Measurements from ENCODE around the gene RAPH1.
"Not testable (repeated sequence)": the region's sequence is repeated elsewhere in the genome, so short reads cannot be mapped to it uniquely, and the experiment has no call there.

Gene RAPH1

GRCh38 chr2:203543898-203544328 lies 8.8 kb upstream of the RAPH1 start:
- no peak for DNase-seq

GRCh38 chr2:203540598-203540997 lies 5.5 kb upstream of the RAPH1 start:
- DNase-seq: not testable (repeated sequence)

GRCh38 chr2:203538237-203538636 lies 3.1 kb upstream of the RAPH1 start:
- DNase-seq: not testable (repeated sequence)

GRCh38 chr2:203536586-203536951 lies 1.5 kb upstream of the RAPH1 start:
- DNase-seq: not testable (repeated sequence)

GRCh38 chr2:203535784-203536585 lies 884 bp upstream of the RAPH1 start:
- DNase-seq: no peak

GRCh38 chr2:203534621-203535077 lies 452 bp downstream of the RAPH1 start:
- peak; percentile 19 for DNase-seq

GRCh38 chr2:203533676-203534591 lies 1.2 kb downstream of the RAPH1 start:
- DNase-seq: no peak

GRCh38 chr2:203532957-203533658 lies 2.0 kb downstream of the RAPH1 start:
- DNase-seq: no peak

GRCh38 chr2:203527719-203528118 lies 7.4 kb downstream of the RAPH1 start:
- DNase-seq: no peak

- DNase-seq: not testable (repeated sequence)
These were observed 21.8 kb downstream of the RAPH1 start for GRCh38 chr2:203513268-203513667.

GRCh38 chr2:203510941-203511305 lies 24.2 kb downstream of the RAPH1 start:
- no peak for DNase-seq

GRCh38 chr2:203510256-203510940 lies 24.7 kb downstream of the RAPH1 start:
- no peak for DNase-seq

GRCh38 chr2:203503460-203503859 lies 31.6 kb downstream of the RAPH1 start:
- not testable (repeated sequence) for DNase-seq

GRCh38 chr2:203501873-203502272 lies 33.2 kb downstream of the RAPH1 start:
- DNase-seq: no peak

- DNase-seq: no peak
These were observed 34.1 kb downstream of the RAPH1 start for GRCh38 chr2:203500951-203501350.

GRCh38 chr2:203500297-203500696 lies 34.8 kb downstream of the RAPH1 start:
- DNase-seq: no peak

- no peak for DNase-seq
These were observed 36.9 kb downstream of the RAPH1 start for GRCh38 chr2:203498161-203498560.

GRCh38 chr2:203492965-203493364 lies 42.1 kb downstream of the RAPH1 start:
- no peak for DNase-seq

GRCh38 chr2:203490391-203490790 lies 44.7 kb downstream of the RAPH1 start:
- no peak for DNase-seq

GRCh38 chr2:203489531-203489930 lies 45.6 kb downstream of the RAPH1 start:
- no peak for DNase-seq

GRCh38 chr2:203484266-203485112 lies 50.6 kb downstream of the RAPH1 start:
- no peak for DNase-seq

- no peak for DNase-seq
These were observed 54.5 kb downstream of the RAPH1 start for GRCh38 chr2:203480623-203481022.

Data from NCI-H1092 treated with DMSO at 0.1 percent for 48 hours (cell line).